K562 (cell line): ENCODE measurements around the gene PGA3. TPM values are rescaled to one million over a fixed set of nuclear protein-coding genes. Genes with fewer than 3 reads are reported as not detected.
"Not testable (repeated sequence)": the region's sequence is repeated elsewhere in the genome, so short reads cannot be mapped to it uniquely, and the experiment has no call there.

Experiments
- ATAC-seq: fragments of 200-7000 bp; cut with Tn5 transposase; 3 replicates; pipeline ENCODE4 v1.9.1; 2020; ENCODE audit warnings: moderate library complexity
- BruUV-seq: library from RNA; stranded (reverse); fragments of 400-500 nt; replicated peaks from 2 replicates; lab custom pipeline; 2021; lab: Mats Ljungman, UMichigan
- CTCF ChIA-PET: fragments of 300-600 bp; formaldehyde crosslinking; extraction: SDS; loops from one replicate; lab custom pipeline; 2021; ENCODE audit warnings: low intra/inter-chr PET ratio; lab: Yijun Ruan, JAX
- POLR2A ChIA-PET: fragments of 300-600, 350-650 bp; sonication (Branson Sonifier 250); formaldehyde crosslinking; extraction: SDS; loops from one replicate; lab custom pipeline; 2021; ENCODE audit warnings: antibody characterized with exemption, inconsistent platforms; lab: Yijun Ruan, JAX
- DNase-seq, 4 experiments: peaks; one replicate each; pipeline versions ENCODE4 v3.0.0 to v3.0.0-alpha.2; 2011 to 2018; ENCODE audit warnings: low spot score in 3 of 4, mixed read lengths in 3 of 4; ENCODE audit errors: extremely low read depth in 1 of 4
- FAIRE-seq: peaks from 2 replicates; lab custom pipeline; 2011; peaks lifted over from hg19 to GRCh38; lab: Jason Lieb, UNC
- H2AFZ ChIP-seq: 2 replicates; pipeline ENCODE4 v1.6.0; 2011; ENCODE audit warnings: low read depth, low read length, control low read depth, inconsistent platforms
- H3K27ac ChIP-seq: fragments of 200-600 bp; 3 replicates; pipeline ENCODE4 v1.8.0; 2011; ENCODE audit warnings: low read depth, mild to moderate bottlenecking, control low read depth, inconsistent platforms, low read length, moderate library complexity, mixed read lengths; ENCODE audit errors: extremely low read depth
- H3K27me3 ChIP-seq, 2 experiments: fragments of 300-600 bp in 1 of 2; 2 replicates in 1 of 2; 3 replicates in 1 of 2; pipeline versions ENCODE4 v1.6.0 to v1.8.0; 2011; ENCODE audit warnings: inconsistent platforms in 2 of 2, low read length in 2 of 2, mild to moderate bottlenecking in 1 of 2, mixed read lengths in 1 of 2, moderate library complexity in 1 of 2; ENCODE audit not compliant: control insufficient read depth in 2 of 2, insufficient read depth in 2 of 2
- H3K36me3 ChIP-seq: fragments of 300-600 bp; 3 replicates; pipeline ENCODE4 v1.8.0; 2011; ENCODE audit warnings: mild to moderate bottlenecking, low read length, inconsistent platforms; ENCODE audit not compliant: control insufficient read depth, insufficient read depth
- H3K4me1 ChIP-seq, 2 experiments: fragments of 200-600 bp in 1 of 2; replicated peaks in 1 of 2; 2 replicates in 1 of 2; 3 replicates in 1 of 2; pipeline versions ENCODE4 v1.5.1 to v1.8.0; 2011; ENCODE audit warnings: inconsistent platforms in 2 of 2, low read length in 2 of 2, mild to moderate bottlenecking in 1 of 2, mixed read lengths in 1 of 2, moderate library complexity in 1 of 2; ENCODE audit not compliant: control insufficient read depth in 2 of 2, insufficient read depth in 2 of 2
- H3K4me2 ChIP-seq: 2 replicates; pipeline ENCODE4 v1.6.1; 2011; ENCODE audit warnings: low read length, control low read depth, inconsistent platforms, mixed read lengths; ENCODE audit not compliant: insufficient read depth
- H3K4me3 ChIP-seq: fragments of 200-600 bp; sonication (generic), shearing (Covaris generic); 2 replicates; pipeline ENCODE4 v1.5.1; 2016; ENCODE audit warnings: control low read depth, inconsistent platforms
- H3K79me2 ChIP-seq: fragments of 200-600 bp; 3 replicates; pipeline ENCODE4 v1.8.0; 2011; ENCODE audit warnings: low read length, inconsistent platforms; ENCODE audit not compliant: control insufficient read depth, insufficient read depth
- H3K9ac ChIP-seq, 2 experiments: 2 replicates each; pipeline versions ENCODE4 v1.6.0 to v1.6.1; 2011; ENCODE audit warnings: low read depth in 2 of 2, low read length in 2 of 2, control low read depth in 1 of 2, inconsistent platforms in 1 of 2, mild to moderate bottlenecking in 1 of 2, mixed read lengths in 1 of 2; ENCODE audit not compliant: insufficient read depth in 1 of 2
- H3K9me1 ChIP-seq: one replicate; pipeline ENCODE4 v1.6.0; 2011; ENCODE audit warnings: inconsistent platforms, mild to moderate bottlenecking, low read length, moderate library complexity; ENCODE audit not compliant: control insufficient read depth, insufficient read depth
- H3K9me3 ChIP-seq: replicated peaks from 2 replicates; pipeline ENCODE4 v1.5.1; 2011; ENCODE audit warnings: low read depth, low read length, inconsistent platforms; ENCODE audit not compliant: control insufficient read depth, insufficient read depth
- H4K20me1 ChIP-seq: replicated peaks from 2 replicates; pipeline ENCODE4 v1.6.1; 2011; ENCODE audit warnings: low read length, inconsistent platforms, mixed read lengths; ENCODE audit not compliant: control insufficient read depth, insufficient read depth
- WGBS: fragments of 100-300 bp; shearing (Covaris generic); methylation state at CpG from one replicate; pipeline ENCODE4 v1.1.6; 2016; ENCODE audit warnings: low coverage, mixed read lengths; ENCODE audit not compliant: insufficient coverage; ENCODE audit errors: missing lambda C conversion rate; 5-methylcytosine and 5-hydroxymethylcytosine counted together
- in situ Hi-C: fragments of 300-500 bp; cut with MboI; formaldehyde crosslinking; loops from 4 replicates; pipeline ENCODE4 v1.15.0; 2018; ENCODE audit warnings: inconsistent platforms, mixed read lengths
- intact Hi-C: fragments of 100-400 bp; cut with micrococcal nuclease; formaldehyde crosslinking; loops from 2 replicates; pipeline ENCODE4 v1.14.2; 2022
- polyA plus RNA-seq, 8 experiments: library from polyadenylated mRNA; depleted of rRNA in 4 of 8; stranded (reverse) in 5 of 8; unstranded in 3 of 8; fragments of >200 nt; fragmentation: Nextera tagmentation in 2 of 8; fragmentation: Illumina TruSeq in 1 of 8; extraction: Ambion mirVana in 2 of 8; extraction: Trizol in 1 of 8; gene quantifications; 2 replicates each; pipeline versions ENCODE4 v1.2.1 to v1.2.3, GENCODE V29; 2011 to 2014; ENCODE audit warnings: inconsistent platforms in 1 of 8, missing spikeins in 1 of 8
- total RNA-seq, 7 experiments: library from RNA; depleted of rRNA in 6 of 7; stranded (reverse); fragments of >200 nt in 6 of 7; fragmentation: Illumina TruSeq in 2 of 7; extraction: Trizol in 2 of 7; gene quantifications; 2 replicates each; pipeline versions ENCODE4 v1.2.1 to v1.2.3, GENCODE V29; 2011 to 2021; ENCODE audit warnings: low replicate concordance in 1 of 7

PGA3 gene
- total and polyA plus RNA-seq, 9 of the 15 experiments (the other 6 are each of a cell fraction or from before 2014, with no cell fraction given), result 0.15 to 0.18 (median 0.18) TPM; not detected in 6

- H3K27ac ChIP-seq, H3K4me2 ChIP-seq, intact Hi-C loops, H3K4me3 ChIP-seq, H4K20me1 ChIP-seq, ATAC-seq, H3K9ac ChIP-seq, H2AFZ ChIP-seq, DNase-seq, in situ Hi-C loops, H3K79me2 ChIP-seq, POLR2A ChIA-PET, H3K36me3 ChIP-seq, H3K9me3 ChIP-seq, H3K4me1 ChIP-seq, H3K9me1 ChIP-seq, BruUV-seq, H3K27me3 ChIP-seq, FAIRE-seq, CTCF ChIA-PET: not testable (repeated sequence)
- no CpG with 5 or more reads among the region's 15 CpGs for whole genome bisulfite sequencing
Observed at GRCh38 chr11:61212202-61212601, 8.9 kb downstream of the PGA3 start.

DNA sequence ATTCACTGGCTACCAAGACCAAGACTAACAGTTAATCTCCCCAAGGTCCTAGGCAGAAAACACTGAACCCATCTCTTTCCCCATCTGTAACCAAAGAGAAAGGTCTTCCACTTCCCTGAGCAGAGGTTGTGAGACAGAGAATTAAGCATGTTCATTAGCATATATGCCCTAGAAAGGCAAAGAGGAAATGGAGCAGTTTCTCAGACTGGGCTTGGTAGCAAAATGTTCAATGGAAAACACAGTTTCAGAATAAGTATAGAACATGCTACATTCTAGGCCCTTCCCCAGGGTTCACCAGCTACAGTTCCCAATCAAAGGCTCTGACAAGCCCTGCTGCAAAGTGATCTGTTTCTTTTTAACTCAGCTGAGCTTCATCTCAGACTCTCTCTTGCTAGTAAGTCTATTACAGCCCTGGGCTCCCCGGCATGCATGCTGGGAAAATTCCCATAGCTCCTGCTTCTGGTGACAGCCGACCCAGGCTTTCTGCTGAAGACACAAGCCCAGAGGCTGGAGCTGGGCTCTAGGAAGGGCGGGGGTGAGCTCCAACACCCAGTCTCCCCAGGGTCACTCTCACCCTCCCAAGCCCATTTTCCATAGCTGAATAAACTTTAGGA is 10.5 kb downstream of the PGA3 start:
- CTCF ChIA-PET, FAIRE-seq, ATAC-seq, H3K27ac ChIP-seq, H4K20me1 ChIP-seq, H3K9me1 ChIP-seq, H3K4me3 ChIP-seq, DNase-seq, BruUV-seq, H2AFZ ChIP-seq, H3K36me3 ChIP-seq, H3K79me2 ChIP-seq, H3K4me2 ChIP-seq, H3K9ac ChIP-seq, in situ Hi-C loops, intact Hi-C loops, H3K27me3 ChIP-seq, POLR2A ChIA-PET, H3K9me3 ChIP-seq, H3K4me1 ChIP-seq: not testable (repeated sequence)
- WGBS, result no CpG with 5 or more reads among the region's 3 CpGs

GRCh38 chr11:61218306-61218705 is 15.0 kb downstream of the PGA3 start:
- WGBS, result no CpG with 5 or more reads among the region's 4 CpGs
- H3K27me3 ChIP-seq, H4K20me1 ChIP-seq, DNase-seq, H3K9me3 ChIP-seq, H3K4me2 ChIP-seq, in situ Hi-C loops, H2AFZ ChIP-seq, H3K9ac ChIP-seq, H3K4me3 ChIP-seq, H3K9me1 ChIP-seq, CTCF ChIA-PET, intact Hi-C loops, ATAC-seq, H3K4me1 ChIP-seq, H3K27ac ChIP-seq, FAIRE-seq, BruUV-seq, H3K36me3 ChIP-seq, H3K79me2 ChIP-seq, POLR2A ChIA-PET: not testable (repeated sequence)

- BruUV-seq, H3K4me2 ChIP-seq, H3K36me3 ChIP-seq, H4K20me1 ChIP-seq, H3K9me1 ChIP-seq, H3K9ac ChIP-seq, POLR2A ChIA-PET, CTCF ChIA-PET, ATAC-seq, H3K79me2 ChIP-seq, H3K9me3 ChIP-seq, DNase-seq, in situ Hi-C loops, FAIRE-seq, H3K4me1 ChIP-seq, H3K27me3 ChIP-seq, H2AFZ ChIP-seq, H3K4me3 ChIP-seq, H3K27ac ChIP-seq, intact Hi-C loops: not testable (repeated sequence)
- 8% methylated on average over 3 of the region's 5 CpGs for WGBS
Observed at GRCh38 chr11:61219016-61219415, 15.7 kb downstream of the PGA3 start.
